Activated CD8-positive, alpha-beta T cell treated with anti-CD3 and anti-CD28 coated beads, Interleukin-2, amount 10 ng/mL, durations not matched to agents 7 days and 5 days (primary cell): ENCODE measurements around the gene MANBA. TPM values are rescaled to one million over a fixed set of nuclear protein-coding genes. Genes with fewer than 3 reads are reported as not detected.
A peak's percentile ranks its signal among the peaks of the same experiment; 100 is the strongest.

ENCODE experiments used
- ATAC-seq: fragments of 150-1000 bp; cut with Tn5 transposase; one replicate; pipeline ENCODE4 v1.10.0; 2021; ENCODE audit warnings: moderate library complexity
- CTCF ChIA-PET: fragments of 350-600 bp; sonication (Branson Sonifier 250); formaldehyde crosslinking; loops from one replicate; lab custom pipeline; 2021; ENCODE audit warnings: antibody characterized with exemption; lab: Charles Lee
- POLR2A ChIA-PET: fragments of 350-600 bp; sonication (Branson Sonifier 250); formaldehyde crosslinking; loops from one replicate; lab custom pipeline; 2021; ENCODE audit warnings: antibody characterized with exemption; lab: Charles Lee
- DNase-seq: peaks from one replicate; pipeline ENCODE4 v3.0.0-alpha.2; 2020
- H3K27ac Mint-ChIP-seq: one replicate; pipeline ENCODE4 v1.8.0; 2021; ENCODE audit warnings: mild to moderate bottlenecking, mixed read lengths
- H3K27me3 Mint-ChIP-seq: one replicate; pipeline ENCODE4 v1.8.0; 2021; ENCODE audit warnings: low read depth, mixed read lengths
- H3K36me3 Mint-ChIP-seq: one replicate; pipeline ENCODE4 v1.8.0; 2021; ENCODE audit warnings: low read depth, mixed read lengths
- H3K4me1 Mint-ChIP-seq: one replicate; pipeline ENCODE4 v1.8.0; 2021; ENCODE audit warnings: low read depth, mixed read lengths
- H3K4me3 Mint-ChIP-seq: one replicate; pipeline ENCODE4 v1.8.0; 2021; ENCODE audit warnings: mild to moderate bottlenecking, mixed read lengths
- H3K9me3 Mint-ChIP-seq: one replicate; pipeline ENCODE4 v1.8.0; 2022; ENCODE audit warnings: mixed read lengths; ENCODE audit not compliant: insufficient read depth
- total RNA-seq, 2 experiments: library from RNA; stranded (reverse); gene quantifications; one replicate each; pipeline ENCODE4 v1.2.3, GENCODE V29; 2021

Gene MANBA
- total RNA-seq, 2 experiments from 2014 or later, result 15.1 to 16.6 TPM

- H3K4me3 Mint-ChIP-seq, result peak overlapping the region; percentile 58
- POLR2A ChIA-PET, result interaction anchor here (1.8 kb wide), 1 partner anchor 88 kb away, joined by 4 read pairs; the partner anchor contains the start of gene NFKB1
- peak; percentile 38 for ATAC-seq
Measured at GRCh38 chr4:102589743-102590142, 171.0 kb downstream of the MANBA start.

GRCh38 chr4:102586644-102587021 lies 174.1 kb downstream of the MANBA start:
- H3K4me3 Mint-ChIP-seq, result peak overlapping the region; percentile 64
- POLR2A ChIA-PET, result interaction anchor here (0.7 to 3.1 kb wide), 7 partner anchors 12 to 86 kb away, joined by 3 to 23 read pairs (median 3); partner anchors contain the start of gene NFKB1
- no peaks in the 10 kb centered on the region for H3K27me3 Mint-ChIP-seq
- peaks cover 92% of the 10 kb centered on the region for H3K36me3 Mint-ChIP-seq
- peaks cover 13% of the 10 kb centered on the region for H3K9me3 Mint-ChIP-seq
- DNase-seq (peak; percentile 86), ATAC-seq (peak; percentile 84)
- peaks cover 92% of the 10 kb centered on the region for H3K4me1 Mint-ChIP-seq
- CTCF ChIA-PET, result interaction anchor here (0.7 to 3.2 kb wide), 7 partner anchors 10 to 44 kb away, joined by 3 to 10 read pairs (median 4); no protein-coding TSS in a partner anchor
- peak overlapping the region; percentile 88 for H3K27ac Mint-ChIP-seq

More at GRCh38 chr4:102589743-102590142, 171.0 kb downstream of the MANBA start:
- DNase-seq, result no peak
- CTCF ChIA-PET, result interaction anchor here (1.5 to 3.3 kb wide), 3 partner anchors 8 to 20 kb away, joined by 4 to 16 read pairs (median 5); no protein-coding TSS in a partner anchor
- Mint-ChIP-seq H3K4me1 (peaks cover 98% of the 10 kb centered on the region), H3K27ac (peak overlapping the region; percentile 79), H3K27me3 (no peaks in the 10 kb centered on the region), H3K36me3 (peaks cover 90% of the 10 kb centered on the region), H3K9me3 (peaks cover 16% of the 10 kb centered on the region)

- H3K27me3 Mint-ChIP-seq, result no peaks in the 10 kb centered on the region
- DNase-seq (no peak), ATAC-seq (peak; percentile 52)
- H3K9me3 Mint-ChIP-seq, result peaks cover 10% of the 10 kb centered on the region
- ChIA-PET POLR2A (interaction anchor here (0.6 to 3.1 kb wide), 10 partner anchors 12 to 85 kb away, joined by 3 to 23 read pairs (median 3); partner anchors contain the start of gene NFKB1), CTCF (interaction anchor here (0.7 to 3.2 kb wide), 9 partner anchors 10 to 44 kb away, joined by 3 to 10 read pairs (median 3); no protein-coding TSS in a partner anchor)
- peaks cover 89% of the 10 kb centered on the region for H3K36me3 Mint-ChIP-seq
- H3K4me1 Mint-ChIP-seq, result peaks cover 91% of the 10 kb centered on the region
- peak overlapping the region; percentile 33 for H3K4me3 Mint-ChIP-seq
- peak overlapping the region; percentile 88 for H3K27ac Mint-ChIP-seq
Measured at GRCh38 chr4:102586002-102586643, 174.6 kb downstream of the MANBA start.

- Mint-ChIP-seq H3K4me3 (no peak overlapping the region), H3K4me1 (peaks cover 87% of the 10 kb centered on the region), H3K9me3 (peaks cover 2% of the 10 kb centered on the region), H3K27me3 (no peaks in the 10 kb centered on the region), H3K27ac (peak overlapping the region; percentile 88), H3K36me3 (peaks cover 84% of the 10 kb centered on the region)
- ATAC-seq (no peak), DNase-seq (no peak)
- ChIA-PET POLR2A (interaction anchor here (0.6 to 3.1 kb wide), 6 partner anchors 13 to 161 kb away, joined by 3 to 23 read pairs (median 3); no protein-coding TSS in a partner anchor), CTCF (interaction anchor here (0.9 to 3.2 kb wide), 10 partner anchors 9 to 41 kb away, joined by 3 to 9 read pairs (median 4); no protein-coding TSS in a partner anchor)
Measured at GRCh38 chr4:102585329-102585728, 175.4 kb downstream of the MANBA start.

GRCh38 chr4:102584091-102584490 lies 176.7 kb downstream of the MANBA start:
- peaks cover 86% of the 10 kb centered on the region for H3K4me1 Mint-ChIP-seq
- no peak overlapping the region for H3K27ac Mint-ChIP-seq
- ATAC-seq, result no peak
- POLR2A ChIA-PET, result interaction anchor here (0.6 to 3.1 kb wide), 2 partner anchors 8 to 15 kb away, joined by 3 to 23 read pairs; no protein-coding TSS in a partner anchor
- no peaks in the 10 kb centered on the region for H3K9me3 Mint-ChIP-seq
- H3K27me3 Mint-ChIP-seq, result no peaks in the 10 kb centered on the region
- H3K36me3 Mint-ChIP-seq, result peaks cover 83% of the 10 kb centered on the region
- CTCF ChIA-PET, result interaction anchor here (1.4 to 3.2 kb wide), 6 partner anchors 7 to 29 kb away, joined by 3 to 9 read pairs (median 4); no protein-coding TSS in a partner anchor
- no peak overlapping the region for H3K4me3 Mint-ChIP-seq
- no peak for DNase-seq

Other genes starting within 250 kb of the MANBA start
- 100 to 1,000 TPM; 388 to 409 TPM for gene UBE2D3, start 66.6 kb upstream of the MANBA start, total RNA-seq
- 10 to 100 TPM; 37.7 to 40.0 TPM for gene CISD2, start 108.0 kb upstream of the MANBA start, total RNA-seq